Measurements from ENCODE around the gene LIME1.
A peak's percentile ranks its signal among the peaks of the same experiment; 100 is the strongest.

The LIME1 gene

GRCh38 chr20:63751471-63752271, 15.2 kb downstream of the LIME1 start:
- peak; percentile 41 for DNase-seq

GRCh38 chr20:63752411-63753101, 16.1 kb downstream of the LIME1 start:
- DNase-seq, result no peak

- no peak for DNase-seq
Measured at GRCh38 chr20:63753381-63753780, 16.9 kb downstream of the LIME1 start.

- no peak for DNase-seq
Measured at GRCh38 chr20:63754008-63754407, 17.5 kb downstream of the LIME1 start.

- DNase-seq, result no peak
Measured at GRCh38 chr20:63755933-63756647, 19.6 kb downstream of the LIME1 start.

GRCh38 chr20:63756648-63756991, 20.2 kb downstream of the LIME1 start:
- peak; percentile 35 for DNase-seq

GRCh38 chr20:63758152-63758551, 21.7 kb downstream of the LIME1 start:
- no peak for DNase-seq

GRCh38 chr20:63759377-63759901, 23.0 kb downstream of the LIME1 start:
- DNase-seq, result no peak

GRCh38 chr20:63765082-63765873, 28.8 kb downstream of the LIME1 start:
- DNase-seq, result no peak

- no peak for DNase-seq
Measured at GRCh38 chr20:63765902-63766301, 29.4 kb downstream of the LIME1 start.

- DNase-seq, result no peak
Measured at GRCh38 chr20:63766695-63767426, 30.4 kb downstream of the LIME1 start.

- DNase-seq, result no peak
Measured at GRCh38 chr20:63767456-63767855, 31.0 kb downstream of the LIME1 start.

GRCh38 chr20:63767886-63768285, 31.4 kb downstream of the LIME1 start:
- DNase-seq, result no peak

GRCh38 chr20:63768591-63769515, 32.4 kb downstream of the LIME1 start:
- no peak for DNase-seq

- DNase-seq, result no peak
Measured at GRCh38 chr20:63769891-63770474, 33.5 kb downstream of the LIME1 start.

GRCh38 chr20:63771046-63771707, 34.7 kb downstream of the LIME1 start:
- no peak for DNase-seq

GRCh38 chr20:63772781-63773518, 36.5 kb downstream of the LIME1 start:
- no peak for DNase-seq

GRCh38 chr20:63773571-63774241, 37.2 kb downstream of the LIME1 start:
- no peak for DNase-seq

- DNase-seq, result no peak
Measured at GRCh38 chr20:63774306-63774705, 37.8 kb downstream of the LIME1 start.

Measured in activated CD4-positive, alpha-beta T cell treated with anti-CD3 and anti-CD28 coated beads, Interleukin-2, Interleukin-6, amounts not matched to agents 100 ng/mL and 50 ng/mL, durations not matched to agents 16 hours and 8 hours (primary cell).